Endothelial cell of coronary artery (primary cell): ENCODE data around the gene PLCH1. TPM values are rescaled to one million over a fixed set of nuclear protein-coding genes. Genes with fewer than 3 reads are reported as not detected.

Experiments
- total RNA-seq: library from RNA; depleted of rRNA; stranded (reverse); fragments of >200 nt; gene quantifications from 2 replicates; pipeline ENCODE4 v1.2.3, GENCODE V29; 2014

Gene PLCH1
- total RNA-seq, result 0.09 TPM in 1 of 2 replicates, not detected in the other

GRCh38 chr3:155744626-155745324 lies at the start of gene PLCH1:
TSS of gene PLCH1 (minus strand) at chr3:155745071. CDS start at chr3:155704224, 40,847 bp downstream.

Other genes starting within 250 kb of the PLCH1 start
- 1.2 and 1.3 TPM in 2 replicates for gene C3orf33, start 61.2 kb upstream of the PLCH1 start, total RNA-seq
- 23.0 and 25.5 TPM in 2 replicates for gene SLC33A1, start 109.4 kb upstream of the PLCH1 start, total RNA-seq
- gene GMPS, start 125.6 kb upstream of the PLCH1 start, total RNA-seq, result 18.4 and 26.8 TPM in 2 replicates